HG03159 (cell line): Measurements from ENCODE around the gene PTPRE.

Experiments
- ATAC-seq: cut with Tn5 transposase; IDR thresholded peaks from one replicate; pipeline ENCODE4 v1.9.1; 2021; ENCODE audit warnings: mild to moderate bottlenecking, moderate library complexity; ENCODE audit not compliant: unreplicated experiment

PTPRE gene

DNA sequence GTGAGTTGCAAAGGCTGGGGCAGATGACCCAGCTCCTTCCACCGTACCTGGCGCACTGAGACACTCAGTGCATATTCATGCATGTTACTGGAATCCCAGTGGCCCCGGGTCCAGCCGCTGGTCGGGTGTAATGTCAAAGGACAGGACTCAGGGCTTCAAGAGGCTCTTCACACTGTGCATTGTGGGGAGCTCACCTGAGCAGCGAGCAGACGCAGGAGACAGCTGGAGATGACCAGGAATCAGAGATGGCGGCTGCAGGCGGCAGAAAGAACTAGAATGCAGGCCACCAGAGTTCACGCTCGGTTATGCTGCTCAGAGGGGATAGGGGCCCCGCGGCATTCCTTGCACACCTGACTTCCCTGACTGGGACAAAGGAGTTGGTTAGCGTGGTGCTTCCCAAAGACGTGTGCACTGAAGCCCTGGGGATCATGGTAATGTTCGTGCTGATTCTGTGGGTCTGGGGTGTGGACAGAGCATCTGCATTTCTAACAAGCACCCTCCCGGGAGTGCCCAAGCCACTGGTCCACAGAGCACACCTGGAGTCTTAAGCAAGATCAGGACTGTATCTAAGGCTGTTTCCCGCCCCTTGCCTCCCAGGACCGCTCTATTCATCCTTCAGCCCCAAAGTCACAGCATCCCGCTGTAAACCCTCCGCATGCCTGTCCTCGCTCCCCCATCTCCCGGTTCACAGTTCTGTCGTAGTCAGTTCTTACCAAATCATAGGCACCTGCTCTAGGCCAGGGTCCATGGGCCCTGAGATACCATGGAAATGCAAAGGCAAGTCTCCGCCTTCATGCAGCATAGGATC, 148.4 kb downstream of the PTPRE start:
- no peak for ATAC-seq

DNA sequence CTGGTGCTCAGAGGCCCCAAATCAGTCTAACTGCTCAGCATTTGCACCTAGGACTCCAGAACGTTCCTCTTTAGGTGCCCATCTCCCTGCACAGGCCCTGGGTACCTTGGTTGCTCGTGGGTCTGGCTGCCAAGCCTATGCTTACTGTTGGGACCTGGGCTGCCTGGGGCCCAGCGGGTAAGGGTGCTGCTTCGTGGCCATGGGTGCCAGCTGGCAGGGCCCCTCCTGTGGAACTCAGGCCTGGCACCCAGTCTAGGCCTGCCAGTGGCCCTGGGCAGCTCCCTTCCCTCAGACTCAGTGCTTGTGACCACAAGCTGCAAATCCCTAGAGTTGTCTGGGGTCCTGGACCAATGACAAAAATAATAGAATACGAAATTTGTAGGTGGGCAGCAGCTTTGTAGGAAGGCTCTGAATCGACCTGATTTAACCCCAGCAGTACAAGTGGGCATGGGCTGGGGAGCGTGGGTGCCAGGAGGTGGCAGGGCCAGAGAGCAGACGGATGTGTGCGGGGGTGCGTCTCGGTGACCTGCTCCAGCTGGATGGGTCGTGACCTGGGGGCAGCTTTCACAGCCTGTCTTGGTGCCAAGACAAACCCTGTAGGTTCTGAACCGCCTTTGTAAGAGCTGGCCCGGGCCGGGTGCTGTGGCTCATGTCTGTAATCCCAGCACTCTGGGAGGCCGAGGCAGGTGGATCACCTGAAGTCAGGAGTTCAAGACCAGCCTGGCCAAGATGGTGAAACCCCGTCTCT, 149.6 kb downstream of the PTPRE start:
- no peak for ATAC-seq

DNA sequence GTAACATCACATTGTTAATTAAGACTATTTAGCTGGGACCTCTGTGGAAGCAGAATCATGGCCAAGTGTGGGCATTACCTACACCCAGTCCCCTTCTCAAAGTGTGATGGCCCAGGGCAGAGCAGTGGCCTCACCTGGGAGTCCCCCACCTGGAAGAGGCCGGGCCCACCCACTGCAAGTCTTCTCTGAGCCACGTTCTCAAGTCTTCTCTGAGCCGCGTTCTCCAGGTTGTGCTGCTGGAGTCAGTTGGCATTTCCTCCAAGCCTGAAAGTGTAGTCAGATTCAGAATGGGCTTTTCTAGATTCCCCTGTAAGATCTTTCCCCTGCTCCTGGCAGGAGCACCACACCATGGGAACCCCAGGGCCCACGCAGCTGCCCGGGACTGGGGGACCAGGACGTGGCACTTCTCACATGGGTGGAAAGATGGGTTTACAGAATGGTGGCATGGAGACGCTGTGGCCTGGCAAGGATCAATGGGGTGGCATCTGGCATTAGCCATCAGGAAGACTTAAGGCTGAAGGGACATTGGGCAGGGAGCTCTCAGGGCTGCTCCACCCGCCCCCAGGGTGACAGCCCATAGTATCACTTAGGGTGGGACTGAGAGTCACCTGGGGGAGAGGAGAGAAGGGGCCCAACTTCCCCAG, 151.3 kb downstream of the PTPRE start:
- ATAC-seq: no peak

DNA sequence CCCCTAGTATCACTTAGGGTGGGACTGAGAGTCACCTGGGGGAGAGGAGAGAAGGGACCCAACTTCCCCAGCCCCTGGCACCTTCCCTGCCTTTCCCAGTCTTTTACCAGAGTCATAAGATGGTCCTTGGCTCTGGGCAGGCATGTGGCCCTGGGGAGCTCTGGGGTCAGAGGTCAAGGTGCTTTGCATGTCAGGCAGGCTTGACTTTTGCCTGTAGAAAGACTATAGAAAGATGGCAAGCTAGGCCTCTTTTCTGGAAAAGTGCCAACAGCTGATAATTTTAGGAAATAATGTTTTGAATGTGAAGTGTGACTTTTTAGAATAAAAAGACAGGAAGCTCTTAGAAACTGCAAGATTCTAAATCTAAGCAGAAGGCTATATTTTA, 151.8 kb downstream of the PTPRE start:
- no peak for ATAC-seq

DNA sequence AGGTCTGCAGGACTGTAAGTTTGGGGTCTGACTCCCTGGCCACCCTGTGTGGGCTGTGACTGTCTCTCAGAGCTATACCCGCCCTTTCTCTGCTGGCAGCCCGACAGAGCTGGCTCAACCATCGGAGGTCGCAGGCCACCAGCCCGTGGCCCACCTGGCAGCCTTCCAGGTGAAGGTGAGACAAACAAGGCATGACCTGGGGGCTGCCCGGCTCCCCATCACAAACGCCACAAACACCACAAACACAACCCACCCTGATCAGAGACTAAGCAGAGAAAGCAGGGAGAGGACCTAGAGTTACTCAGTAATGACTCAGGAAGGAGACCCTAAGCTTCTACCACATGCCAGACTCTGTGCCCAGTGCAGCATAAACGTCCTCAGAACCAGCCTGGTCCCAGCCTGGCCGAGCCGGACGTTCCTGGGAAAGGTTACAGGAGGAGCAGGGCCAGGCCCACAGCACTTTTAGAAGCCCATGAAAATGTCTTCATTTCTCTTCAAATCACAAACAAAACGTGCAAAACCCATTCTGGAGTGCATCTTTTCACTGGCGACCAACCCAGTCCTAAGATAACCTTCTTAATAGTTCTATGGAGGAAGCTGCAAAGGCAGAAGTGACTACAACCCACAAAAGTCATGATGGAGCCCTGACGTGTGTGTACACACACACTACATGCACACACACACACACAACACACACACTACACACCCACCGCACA, 152.5 kb downstream of the PTPRE start:
- ATAC-seq: no peak

DNA sequence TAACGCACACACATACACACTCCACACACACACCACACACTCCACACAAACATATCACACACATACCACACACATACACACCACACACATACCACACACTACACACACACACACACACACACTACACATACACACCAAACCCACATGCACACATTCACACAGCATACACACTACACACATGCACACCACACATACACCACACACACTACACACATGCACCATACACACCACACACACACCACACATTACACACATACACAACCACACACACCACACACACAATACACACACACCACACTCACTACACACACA, 153.0 kb downstream of the PTPRE start:
- ATAC-seq: no peak

DNA sequence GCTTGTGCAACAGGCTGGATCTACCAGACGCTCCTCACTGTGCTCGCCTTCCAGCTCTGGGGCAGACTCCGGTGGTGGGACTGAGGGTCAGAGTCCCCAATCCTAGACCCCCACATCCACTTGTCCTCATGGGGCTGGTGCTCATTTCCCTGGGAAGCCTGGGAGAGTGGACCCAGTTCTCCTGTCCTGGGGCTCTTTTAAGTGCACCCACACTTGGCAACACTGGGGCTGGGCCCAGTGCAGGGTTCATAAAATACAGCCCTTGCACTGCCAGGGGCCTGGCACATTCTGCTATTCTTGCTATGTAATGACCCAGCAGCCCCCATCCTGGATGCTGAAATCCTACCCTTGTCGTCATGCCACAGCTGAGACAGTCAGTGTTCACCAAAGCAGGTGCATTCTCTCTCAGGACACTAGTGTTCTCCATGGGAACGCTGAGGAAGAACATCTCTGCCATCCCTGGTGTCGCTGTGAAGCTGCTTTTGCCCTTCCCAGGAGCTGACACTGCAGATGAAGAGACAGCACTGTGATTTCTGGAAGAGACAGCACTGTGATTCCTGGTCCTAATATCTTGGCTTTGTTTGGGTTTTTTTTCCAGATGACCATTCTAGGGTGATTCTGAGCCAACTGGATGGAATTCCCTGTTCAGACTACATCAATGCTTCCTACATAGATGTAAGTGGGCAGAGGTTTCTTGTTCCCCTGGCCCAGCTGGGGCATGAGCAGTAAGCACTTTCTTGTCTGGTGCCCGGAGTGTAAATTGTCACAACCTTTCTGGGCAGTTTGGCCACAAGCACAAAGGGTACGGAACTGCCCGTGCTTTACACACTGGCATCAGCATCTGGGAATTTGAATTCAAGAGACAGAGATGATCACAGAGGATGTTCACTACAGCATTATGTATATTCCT, 153.7 kb downstream of the PTPRE start:
- no peak for ATAC-seq

DNA sequence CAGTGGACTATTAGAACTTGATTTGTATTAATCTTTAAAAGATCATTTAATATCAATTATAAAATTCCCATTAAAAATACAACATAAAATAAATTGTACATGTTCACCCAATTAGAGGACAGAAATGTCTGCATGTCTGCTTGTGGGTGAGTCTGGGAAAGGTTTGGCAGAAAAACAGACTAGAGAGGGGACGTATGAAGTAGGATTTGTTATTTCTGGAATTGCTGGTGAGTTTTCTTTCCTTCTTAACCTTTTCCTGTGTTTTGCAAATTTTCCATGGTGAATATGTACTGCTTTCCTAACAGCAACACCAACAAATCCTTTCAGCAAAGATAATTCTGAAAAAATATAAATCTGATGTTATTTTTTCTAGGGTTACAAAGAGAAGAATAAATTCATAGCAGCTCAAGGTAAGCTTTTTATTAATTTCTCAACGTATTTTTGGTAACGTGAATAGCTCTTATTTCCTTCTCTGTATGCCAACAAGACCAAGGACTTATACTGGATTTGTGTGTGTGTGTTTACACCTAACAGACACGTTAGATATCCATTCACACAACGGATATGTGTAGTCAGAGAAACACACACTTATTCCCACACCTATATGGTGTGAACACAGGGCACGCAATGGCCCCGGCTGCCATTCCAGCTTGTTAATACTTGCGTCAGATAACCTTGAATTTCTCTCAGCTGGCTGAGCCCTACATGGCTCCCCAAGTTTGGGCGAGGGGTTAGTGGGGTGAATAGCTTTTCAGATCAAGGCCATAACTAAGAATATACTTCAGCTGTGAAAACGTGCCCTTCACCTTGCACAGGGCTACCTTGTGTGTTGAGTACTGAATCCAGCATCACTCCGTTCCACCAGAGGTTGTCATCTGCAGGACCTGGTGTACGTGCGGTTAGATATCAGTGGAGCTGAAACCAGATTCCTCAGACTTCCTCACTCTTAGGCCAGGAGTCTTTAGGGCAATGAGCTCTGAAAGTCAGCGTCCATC, 154.7 kb downstream of the PTPRE start:
- no peak for ATAC-seq

DNA sequence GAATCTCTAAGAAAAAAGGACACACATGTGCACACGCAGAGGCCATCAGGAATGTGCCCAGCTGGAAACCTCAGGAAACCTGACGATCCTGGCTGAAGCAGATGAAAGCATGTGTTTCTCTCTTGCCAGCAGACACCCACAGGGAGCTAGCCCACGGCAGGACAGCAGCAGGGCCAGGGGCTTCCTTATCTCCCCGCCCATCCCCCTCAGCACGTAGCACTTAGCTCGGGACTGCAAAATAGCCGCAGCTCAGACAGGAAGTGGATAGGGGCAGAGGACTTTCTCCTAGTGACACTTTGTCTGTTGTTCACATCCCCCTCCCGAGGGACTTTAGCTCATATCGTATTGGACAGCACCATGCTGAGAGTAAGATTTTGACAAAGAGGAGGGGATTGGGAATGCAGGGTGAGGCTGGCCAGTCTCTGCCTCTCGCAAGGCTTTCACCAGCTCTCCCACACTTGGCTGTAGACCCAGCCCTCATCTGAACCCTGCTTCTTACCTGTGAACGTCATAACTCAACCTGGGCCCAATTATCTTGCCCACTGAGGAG, 155.5 kb downstream of the PTPRE start:
- peak; percentile 14 for ATAC-seq

DNA sequence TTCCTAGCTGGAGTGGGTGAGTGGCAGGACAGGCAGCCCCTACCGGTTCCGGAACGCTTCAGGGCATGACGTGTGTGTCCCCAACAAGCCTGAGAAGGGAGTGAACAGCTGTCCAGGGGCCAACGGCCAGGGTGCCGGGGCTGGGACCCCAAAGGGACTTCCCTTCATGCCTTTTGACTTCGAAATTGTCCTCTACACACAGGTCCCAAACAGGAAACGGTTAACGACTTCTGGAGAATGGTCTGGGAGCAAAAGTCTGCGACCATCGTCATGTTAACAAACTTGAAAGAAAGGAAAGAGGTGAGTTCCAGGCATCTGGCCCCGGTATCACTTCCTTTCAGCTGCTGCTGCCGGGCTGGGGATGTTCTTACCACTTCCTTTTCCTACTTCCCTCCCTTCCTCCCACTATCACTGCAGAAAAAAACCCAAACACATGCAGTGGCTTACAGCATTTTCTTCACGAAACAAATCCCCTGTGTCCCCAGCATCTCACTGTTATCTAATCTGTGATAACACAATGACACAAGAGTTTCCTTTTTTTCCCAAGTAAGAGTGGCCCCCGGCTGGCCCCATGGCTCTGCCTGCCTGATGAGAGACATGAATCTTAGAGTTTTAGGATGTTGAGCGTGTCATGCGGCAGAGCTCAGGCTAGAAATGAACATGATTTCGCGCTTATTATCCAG, 156.1 kb downstream of the PTPRE start:
- ATAC-seq: peak; percentile 40

DNA sequence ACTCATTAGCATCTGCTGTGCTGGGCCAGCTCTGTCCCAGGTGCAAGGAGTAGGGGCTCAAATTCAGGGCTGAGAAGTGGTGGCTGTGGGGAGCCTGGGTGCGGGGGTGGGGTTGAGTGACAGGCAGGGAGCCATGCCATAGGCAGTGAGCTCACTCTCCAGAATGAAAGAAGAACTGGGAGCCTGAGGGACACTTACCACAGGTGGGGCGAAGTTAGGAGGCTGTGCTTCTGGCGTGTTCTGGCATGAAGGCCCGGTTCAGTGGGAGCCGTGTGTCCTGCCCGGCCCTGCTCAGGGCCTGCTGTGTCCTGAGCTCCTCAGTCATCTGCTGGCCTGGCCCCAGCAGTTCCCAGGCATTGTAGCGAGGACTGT, 156.8 kb downstream of the PTPRE start:
- no peak for ATAC-seq

DNA sequence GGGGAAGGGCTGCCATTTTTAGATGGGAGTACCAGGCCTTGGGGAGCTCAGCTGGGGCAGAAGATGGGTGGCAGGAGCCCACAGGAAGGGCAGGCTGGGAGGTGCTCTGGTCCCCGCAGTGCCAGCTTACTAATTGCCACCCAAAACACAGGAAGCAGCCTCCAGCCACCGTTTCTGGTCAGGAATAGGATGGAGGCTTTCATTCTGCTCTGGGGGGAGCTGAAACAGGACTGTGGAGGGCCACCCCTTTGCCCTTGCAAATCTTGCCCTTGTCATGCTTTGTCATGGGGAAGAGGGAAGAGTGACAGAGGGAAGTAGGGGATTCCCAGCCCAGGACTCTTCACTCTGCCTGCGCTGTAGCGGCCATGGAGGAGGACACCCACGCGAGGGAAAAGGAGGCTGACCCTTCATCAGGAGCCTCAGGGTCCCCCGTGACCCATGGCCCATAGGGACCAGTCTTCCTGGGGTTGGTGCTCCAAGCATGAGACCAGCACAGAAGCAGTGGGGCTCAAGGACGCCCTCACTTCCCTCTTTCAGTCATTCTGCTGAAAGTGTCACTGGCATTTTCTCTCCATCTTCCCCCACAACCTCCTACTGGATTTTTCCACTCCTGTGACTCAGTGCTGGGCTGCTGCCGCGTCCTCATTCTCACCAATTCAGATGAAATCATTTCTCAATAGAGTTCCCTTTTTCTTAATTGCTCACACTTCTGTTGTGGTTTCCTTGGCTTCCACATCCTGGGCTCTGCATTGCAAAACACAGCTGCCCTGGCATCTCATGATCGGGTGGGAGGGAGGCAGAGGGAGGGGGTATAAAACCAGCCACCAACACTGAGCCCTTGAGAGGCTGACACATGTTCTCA, 157.4 kb downstream of the PTPRE start:
- ATAC-seq: peak; percentile 50

DNA sequence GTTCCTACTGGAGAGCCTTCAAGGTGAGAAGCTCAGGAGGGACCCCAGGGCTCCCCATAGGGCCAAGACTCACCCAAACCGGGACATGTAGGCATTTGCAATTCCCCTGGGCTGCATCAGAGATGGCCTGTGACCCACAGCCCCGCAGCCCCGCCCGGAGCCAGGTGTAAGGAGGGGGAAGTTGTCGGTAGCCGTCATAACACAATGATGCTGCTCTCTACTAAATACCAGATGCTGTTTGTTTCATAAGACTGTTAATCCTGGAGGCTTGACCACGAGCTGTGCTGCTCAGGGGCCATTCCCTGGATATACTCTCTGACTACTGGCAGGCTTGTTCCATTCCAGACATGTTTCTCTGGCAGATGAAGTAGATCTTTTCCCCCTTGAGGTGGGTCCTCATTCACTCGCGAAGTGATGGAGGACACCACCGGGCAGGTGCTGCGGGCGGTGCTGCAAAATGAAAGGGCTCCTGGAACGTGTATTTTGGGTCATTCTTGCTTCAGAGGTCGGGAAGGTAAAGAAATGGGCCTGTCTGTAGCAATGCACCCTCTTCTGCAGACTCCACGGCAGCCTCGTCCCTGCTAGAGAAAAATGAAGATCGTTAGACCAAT, 158.2 kb downstream of the PTPRE start:
- peak; percentile 50 for ATAC-seq

DNA sequence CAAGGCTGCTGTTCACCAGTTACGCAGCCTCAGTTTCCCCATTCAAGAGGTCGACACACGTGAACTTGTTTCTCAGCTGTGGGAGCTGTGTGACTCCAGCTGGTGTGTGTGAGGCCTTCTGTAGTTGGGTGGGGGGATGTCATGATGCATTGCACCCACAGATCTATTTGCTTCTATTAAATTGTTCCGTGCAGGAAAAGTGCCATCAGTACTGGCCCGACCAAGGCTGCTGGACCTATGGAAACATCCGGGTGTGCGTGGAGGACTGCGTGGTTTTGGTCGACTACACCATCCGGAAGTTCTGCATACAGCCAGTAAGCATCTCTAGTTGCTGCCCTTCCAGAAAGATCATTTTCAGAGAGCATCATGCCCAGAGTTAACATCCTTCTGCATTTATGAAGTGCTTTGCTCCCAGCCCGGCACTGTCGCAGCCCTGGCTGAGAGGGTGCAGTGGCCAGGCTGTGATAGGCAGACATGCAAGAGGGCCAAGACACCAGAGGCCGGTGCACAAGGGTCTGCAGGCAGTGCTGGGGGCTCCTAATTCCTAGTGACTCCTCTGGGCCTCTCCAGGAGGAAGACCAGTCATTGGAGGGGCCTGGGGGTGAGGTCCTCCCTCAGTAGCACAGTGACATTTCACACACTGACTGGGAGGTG, 159.1 kb downstream of the PTPRE start:
- ATAC-seq: no peak

DNA sequence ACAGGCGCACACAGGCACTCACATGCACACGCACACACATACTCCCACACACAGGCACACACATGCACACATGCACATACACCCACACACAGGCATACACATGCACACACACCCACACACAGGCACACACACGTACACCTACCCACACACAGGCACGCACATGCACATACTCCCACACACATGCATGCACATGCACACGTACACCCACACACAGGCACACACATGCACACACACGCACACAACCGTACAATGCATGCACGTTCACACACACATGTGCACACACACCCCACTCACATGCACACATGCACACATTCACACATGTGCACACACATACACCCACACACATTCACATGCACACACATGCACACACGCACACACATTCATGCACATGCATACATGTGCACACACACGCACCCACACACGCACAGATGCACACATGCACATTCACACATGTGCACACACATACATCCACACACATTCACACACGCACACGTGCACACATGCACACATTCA, 160.0 kb downstream of the PTPRE start:
- no peak for ATAC-seq

DNA sequence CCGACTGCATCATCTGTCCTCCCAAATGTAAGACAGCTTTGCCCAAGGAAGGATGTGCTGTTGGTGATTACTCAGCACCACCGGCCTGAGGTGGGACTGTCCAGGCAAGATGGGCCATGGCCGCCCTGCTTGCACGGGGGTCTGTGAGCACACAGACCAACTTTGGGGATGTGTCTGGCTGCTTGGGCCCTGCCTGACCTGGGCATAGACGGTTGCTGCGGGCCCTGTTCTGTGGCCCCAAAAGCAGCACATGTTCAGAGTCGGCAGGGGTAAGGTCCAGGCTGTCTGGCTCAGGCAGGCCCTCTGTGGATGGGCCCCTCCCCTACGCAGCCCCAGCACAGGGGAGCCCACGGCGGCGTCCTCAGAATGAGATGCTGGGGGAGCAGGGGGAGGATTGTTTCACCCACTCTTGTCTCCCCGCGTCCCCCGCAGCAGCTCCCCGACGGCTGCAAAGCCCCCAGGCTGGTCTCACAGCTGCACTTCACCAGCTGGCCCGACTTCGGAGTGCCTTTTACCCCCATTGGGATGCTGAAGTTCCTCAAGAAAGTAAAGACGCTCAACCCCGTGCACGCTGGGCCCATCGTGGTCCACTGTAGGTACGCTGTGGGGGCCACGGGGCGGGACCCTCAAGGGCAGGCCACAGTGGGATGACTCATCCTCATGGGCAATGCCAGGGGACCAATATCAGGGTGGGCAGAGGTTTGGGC, 160.9 kb downstream of the PTPRE start:
- no peak for ATAC-seq
